ENCODE results near the gene OBSCN. TPM values are rescaled to one million over a fixed set of nuclear protein-coding genes. Genes with fewer than 3 reads are reported as not detected.

Gene OBSCN
- total RNA-seq, 1 experiment from 2014 or later: 33.3 TPM

DNA sequence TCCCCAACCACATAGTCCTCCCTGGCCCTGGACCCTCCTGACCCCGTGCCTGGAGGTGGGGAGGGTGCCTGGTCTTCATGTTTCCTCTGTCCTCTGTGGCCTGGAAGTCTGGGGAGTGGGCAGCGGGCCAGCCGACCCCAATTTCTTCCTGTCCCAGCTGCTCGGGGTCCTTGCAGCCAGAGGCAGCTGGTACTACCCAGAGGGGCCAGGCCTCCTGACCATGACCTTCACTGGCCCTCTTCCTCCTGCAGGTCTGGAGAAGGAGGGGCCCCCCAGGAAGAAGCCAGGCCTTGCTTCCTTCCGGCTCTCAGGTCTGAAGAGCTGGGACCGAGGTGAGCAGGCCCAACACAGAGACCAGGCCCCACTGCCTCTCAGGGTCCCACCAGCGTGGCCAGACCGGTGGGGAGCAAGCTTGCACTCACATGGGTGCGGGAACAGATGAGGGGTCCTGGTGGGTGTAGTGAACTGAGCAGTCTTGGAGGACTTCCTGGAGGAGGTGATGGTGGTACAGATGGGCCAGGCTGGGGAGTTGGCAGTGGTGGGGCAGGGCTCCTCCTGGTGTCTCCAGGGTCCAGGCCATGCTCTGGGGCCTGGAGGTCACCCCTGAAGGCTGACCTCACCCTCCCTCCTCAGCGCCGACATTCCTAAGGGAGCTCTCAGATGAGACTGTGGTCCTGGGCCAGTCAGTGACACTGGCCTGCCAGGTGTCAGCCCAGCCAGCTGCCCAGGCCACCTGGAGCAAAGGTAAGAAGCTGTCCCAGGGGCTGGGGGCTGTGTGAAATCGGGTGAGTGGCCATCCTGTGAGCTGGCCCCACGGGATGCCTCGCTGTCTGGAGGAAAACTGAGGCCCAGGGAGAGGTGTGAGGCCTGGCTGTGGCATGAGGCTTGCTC is 166.1 kb downstream of the OBSCN start:
- no peak overlapping the region for H3K4me3 Mint-ChIP-seq

More for the DNA sequence above, 166.1 kb downstream of the OBSCN start:
- H3K79me1 ChIP-seq (ENCODE audit: insufficient read depth, low read depth, low read length, poor library complexity, severe bottlenecking): no peaks in the 10 kb centered on the region
- H3K27ac ChIP-seq (ENCODE audit: insufficient read length, low read depth, low read length): no peak overlapping the region
- no peaks in the 10 kb centered on the region for H3K79me2 ChIP-seq (ENCODE audit: insufficient read depth, low read length)
- H4K91ac ChIP-seq (ENCODE audit: insufficient read length, low read depth, low read length): no peak overlapping the region
- no peaks in the 10 kb centered on the region; the same call in 1 of the 2 replicates for H3K27me3 ChIP-seq (ENCODE audit: insufficient read depth, low read length)
- no peaks in the 10 kb centered on the region for H3K9me3 ChIP-seq (ENCODE audit: control insufficient read depth, low read depth, low read length)
- no peak overlapping the region for H3K18ac ChIP-seq (ENCODE audit: insufficient read length, low read depth, low read length)
- H2BK12ac ChIP-seq (ENCODE audit: insufficient read length, low read depth, low read length): no peak overlapping the region
- H2AK5ac ChIP-seq (ENCODE audit: insufficient read length, low read length): no peak overlapping the region
- no peak overlapping the region; a peak in 1 of 7 replicates for H3K27ac Mint-ChIP-seq
- H4K20me1 ChIP-seq (ENCODE audit: control insufficient read depth, insufficient read depth, insufficient read length): no peaks in the 10 kb centered on the region
- no peak overlapping the region for H4K8ac ChIP-seq (replicated peaks; ENCODE audit: insufficient read length, low read depth, low read length)
- H3K56ac ChIP-seq (ENCODE audit: insufficient read length, low read depth, low read length): no peak overlapping the region
- no peaks in the 10 kb centered on the region for H3K4me1 ChIP-seq (ENCODE audit: insufficient read depth, low read length)
- no peak overlapping the region for H3K9ac ChIP-seq (ENCODE audit: extremely low read depth, insufficient read length, low read length)
- TF ChIP-seq CTCF (conservative IDR thresholded peaks at IDR 0.05): no peak
- H3K4me1 Mint-ChIP-seq: peaks cover 3 to 5% of the 10 kb centered on the region in 2 experiments
- peaks cover 12% of the 10 kb centered on the region for H3K27me3 Mint-ChIP-seq (ENCODE audit: low read depth)
- H3T11ph ChIP-seq (ENCODE audit: low read length): no peak overlapping the region
- no peak overlapping the region for H2BK120ac ChIP-seq (ENCODE audit: low read depth, low read length, poor library complexity, severe bottlenecking)
- H2BK5ac ChIP-seq (ENCODE audit: insufficient read length, low read length): no peak overlapping the region
- no peak for DNase-seq
- H3K4me2 ChIP-seq (ENCODE audit: insufficient read depth, insufficient read length, low read length): no peak overlapping the region
- no peak overlapping the region for H3K14ac ChIP-seq (ENCODE audit: insufficient read depth, low read length)
- no CpG with 5 or more reads among the region's 14 CpGs for WGBS (ENCODE audit: extremely low coverage, insufficient read length, low lambda C conversion rate)
- no peaks in the 10 kb centered on the region for H3K36me3 Mint-ChIP-seq (ENCODE audit: insufficient read depth in 1 of 3, low read depth in 3 of 3)
- no peak overlapping the region for H3K4ac ChIP-seq (ENCODE audit: low read depth, low read length)
- no peaks in the 10 kb centered on the region for H3K9me3 Mint-ChIP-seq
- no peak overlapping the region for H3K23ac ChIP-seq (ENCODE audit: insufficient read length, low read depth, low read length)
- peaks cover 6% of the 10 kb centered on the region for H3K23me2 ChIP-seq (ENCODE audit: insufficient read length, low read depth, low read length, poor library complexity, severe bottlenecking)
- no peak overlapping the region for H2AFZ ChIP-seq (ENCODE audit: low read length)
- H2BK15ac ChIP-seq (ENCODE audit: low read depth, low read length): no peak overlapping the region
- no peak overlapping the region for H2BK20ac ChIP-seq (ENCODE audit: low read depth, low read length, poor library complexity, severe bottlenecking)
- H4K5ac ChIP-seq (ENCODE audit: insufficient read length, low read depth, low read length): no peak overlapping the region

All from H9 (cell line).